HG03432 (cell line): ENCODE results near the gene PCDHGB4.
A peak's percentile ranks its signal among the peaks of the same experiment; 100 is the strongest.
"Not testable (repeated sequence)": the region's sequence is repeated elsewhere in the genome, so short reads cannot be mapped to it uniquely, and the experiment has no call there.

ENCODE experiments used
- ATAC-seq: cut with Tn5 transposase; IDR thresholded peaks from one replicate; pipeline ENCODE4 v1.9.1; 2021; ENCODE audit warnings: mild to moderate bottlenecking, moderate library complexity; ENCODE audit not compliant: unreplicated experiment

The PCDHGB4 gene

GRCh38 chr5:141366016-141366896, 21.2 kb upstream of the PCDHGB4 start:
- ATAC-seq = no peak

GRCh38 chr5:141369994-141370848, 17.3 kb upstream of the PCDHGB4 start, which contains the start of gene PCDHGB3:
PCDHGB3 (plus strand) TSS chr5:141370242; CDS start chr5:141370395, 153 bp downstream.
- peak; percentile 93 for ATAC-seq

- no peak for ATAC-seq
Observed at GRCh38 chr5:141371572-141372475, 15.7 kb upstream of the PCDHGB4 start.

GRCh38 chr5:141373673-141374317, 13.7 kb upstream of the PCDHGB4 start, which contains the start of gene PCDHGA6:
PCDHGA6 (plus strand) TSS chr5:141373891; CDS start chr5:141374084, 193 bp downstream.
- no peak for ATAC-seq

GRCh38 chr5:141374627-141375026, 12.9 kb upstream of the PCDHGB4 start:
- no peak for ATAC-seq

GRCh38 chr5:141375444-141376155, 11.9 kb upstream of the PCDHGB4 start:
- not testable (repeated sequence) for ATAC-seq

GRCh38 chr5:141382469-141383294, 4.8 kb upstream of the PCDHGB4 start, which contains the start of gene PCDHGA7:
PCDHGA7 (plus strand) TSS chr5:141382742; CDS start chr5:141382900, 158 bp downstream.
- ATAC-seq = peak; percentile 64

- no peak for ATAC-seq
Observed at GRCh38 chr5:141383345-141383744, 4.2 kb upstream of the PCDHGB4 start.

GRCh38 chr5:141384471-141385267, 2.8 kb upstream of the PCDHGB4 start:
- no peak for ATAC-seq

- no peak for ATAC-seq
Observed at GRCh38 chr5:141388661-141389060, 1.2 kb downstream of the PCDHGB4 start.

- no peak for ATAC-seq
Observed at GRCh38 chr5:141389153-141390042, 1.9 kb downstream of the PCDHGB4 start.

- ATAC-seq = no peak
Observed at GRCh38 chr5:141392429-141393198, 5.1 kb downstream of the PCDHGB4 start, which contains the start of gene PCDHGA8. PCDHGA8 (plus strand) TSS chr5:141392633; CDS start chr5:141392814, 181 bp downstream.

- ATAC-seq = no peak
Observed at GRCh38 chr5:141393267-141393666, 5.8 kb downstream of the PCDHGB4 start.

- ATAC-seq = not testable (repeated sequence)
Observed at GRCh38 chr5:141394401-141395187, 7.1 kb downstream of the PCDHGB4 start.
